ENCODE results near the gene IER2. TPM values are rescaled to one million over a fixed set of nuclear protein-coding genes. Genes with fewer than 3 reads are reported as not detected.

The IER2 gene
- polyA plus RNA-seq, 1 donor = 250 TPM

DNA sequence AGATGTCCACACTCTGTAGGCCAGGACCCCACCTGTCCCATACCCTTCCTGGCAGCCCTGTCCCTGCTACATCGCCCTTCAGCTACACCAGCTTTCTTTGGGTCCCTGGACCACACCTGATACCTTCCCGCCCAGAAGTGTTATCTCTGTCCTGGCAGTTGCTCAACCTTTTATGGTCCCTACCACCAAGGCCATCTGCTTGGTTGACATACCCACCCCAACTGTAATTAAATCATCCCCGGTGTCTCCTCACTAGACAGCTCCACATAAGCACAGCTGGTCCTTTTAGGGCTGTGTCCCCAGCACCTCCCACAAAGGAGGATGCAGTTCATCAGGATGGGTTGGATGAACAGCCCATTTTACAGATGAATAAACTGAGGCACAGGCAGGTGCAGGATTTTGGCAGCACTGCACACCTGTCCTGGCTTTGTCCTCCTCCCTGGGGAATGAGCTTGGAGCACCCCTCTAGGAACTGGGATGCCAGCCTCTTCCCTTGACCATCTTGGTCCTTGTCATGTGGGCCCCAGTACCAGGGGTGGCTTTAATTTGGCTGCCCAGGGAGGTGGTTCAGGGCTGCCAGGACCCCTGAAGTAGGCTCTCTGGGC lies 19.2 kb upstream of the IER2 start:
- no peak overlapping the region for H3K4me3 ChIP-seq (ENCODE audit: low read length)
- DNase-seq = peak; percentile 17 to 38
- H3K27me3 ChIP-seq (ENCODE audit: control insufficient read depth, insufficient read depth, low read length) = no peaks in the 10 kb centered on the region
- H3K27ac ChIP-seq (ENCODE audit: low read length) = no peak overlapping the region
- no peaks in the 10 kb centered on the region for H3K4me1 ChIP-seq (ENCODE audit: control insufficient read depth, insufficient read depth, low read length)
- WGBS (ENCODE audit: insufficient coverage, low lambda C conversion rate) = no CpG with 5 or more reads among the region's 3 CpGs
- peaks cover 10% of the 10 kb centered on the region for H3K36me3 ChIP-seq (ENCODE audit: control insufficient read depth, insufficient read depth, low read length)
- no peaks in the 10 kb centered on the region for H3K9me3 ChIP-seq (ENCODE audit: control insufficient read depth, low read depth, low read length)

DNA sequence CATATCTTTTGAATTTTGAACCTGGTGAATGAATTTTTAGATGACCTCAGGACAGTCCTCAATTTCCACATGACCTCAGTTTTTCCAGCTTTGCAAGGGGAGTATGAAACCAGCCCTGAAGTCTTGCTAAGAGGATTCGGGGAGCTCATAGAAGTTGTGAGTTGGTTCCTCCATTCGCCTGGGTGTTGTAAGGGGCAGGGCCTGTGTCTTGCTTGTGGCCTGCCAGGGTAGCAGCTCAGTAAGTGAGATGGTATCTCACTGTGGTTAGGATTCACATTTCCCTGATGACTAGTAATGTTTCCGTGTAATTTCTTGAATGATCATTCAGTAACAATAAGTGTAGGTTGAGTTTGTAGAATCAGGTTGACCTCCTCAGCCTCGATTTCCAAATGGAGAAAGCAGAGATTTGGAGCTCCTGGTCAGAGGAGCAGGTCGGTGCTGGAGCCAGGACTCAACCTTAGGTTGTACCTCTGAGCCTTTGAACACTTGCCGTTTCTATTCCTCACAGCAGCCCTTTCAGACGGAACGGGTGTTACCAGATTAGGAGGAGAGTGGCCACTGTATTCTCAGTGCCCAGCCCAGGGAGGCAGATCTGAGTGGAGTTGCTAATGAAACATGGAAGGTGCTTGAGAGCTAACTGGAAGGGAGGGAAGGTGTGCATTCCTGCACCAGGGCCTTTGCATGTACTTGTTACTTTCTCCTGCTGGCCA lies 17.6 kb upstream of the IER2 start:
- no peak for DNase-seq
- H3K27me3 ChIP-seq (ENCODE audit: control insufficient read depth, insufficient read depth, low read length) = no peaks in the 10 kb centered on the region
- H3K27ac ChIP-seq (ENCODE audit: low read length) = no peak overlapping the region
- H3K9me3 ChIP-seq (ENCODE audit: control insufficient read depth, low read depth, low read length) = no peaks in the 10 kb centered on the region
- H3K4me1 ChIP-seq (ENCODE audit: control insufficient read depth, insufficient read depth, low read length) = no peaks in the 10 kb centered on the region
- H3K36me3 ChIP-seq (ENCODE audit: control insufficient read depth, insufficient read depth, low read length) = peaks cover 23% of the 10 kb centered on the region
- H3K4me3 ChIP-seq (ENCODE audit: low read length) = no peak overlapping the region
- WGBS (ENCODE audit: insufficient coverage, low lambda C conversion rate) = 75% methylated on average over 1 of the region's 8 CpGs

DNA sequence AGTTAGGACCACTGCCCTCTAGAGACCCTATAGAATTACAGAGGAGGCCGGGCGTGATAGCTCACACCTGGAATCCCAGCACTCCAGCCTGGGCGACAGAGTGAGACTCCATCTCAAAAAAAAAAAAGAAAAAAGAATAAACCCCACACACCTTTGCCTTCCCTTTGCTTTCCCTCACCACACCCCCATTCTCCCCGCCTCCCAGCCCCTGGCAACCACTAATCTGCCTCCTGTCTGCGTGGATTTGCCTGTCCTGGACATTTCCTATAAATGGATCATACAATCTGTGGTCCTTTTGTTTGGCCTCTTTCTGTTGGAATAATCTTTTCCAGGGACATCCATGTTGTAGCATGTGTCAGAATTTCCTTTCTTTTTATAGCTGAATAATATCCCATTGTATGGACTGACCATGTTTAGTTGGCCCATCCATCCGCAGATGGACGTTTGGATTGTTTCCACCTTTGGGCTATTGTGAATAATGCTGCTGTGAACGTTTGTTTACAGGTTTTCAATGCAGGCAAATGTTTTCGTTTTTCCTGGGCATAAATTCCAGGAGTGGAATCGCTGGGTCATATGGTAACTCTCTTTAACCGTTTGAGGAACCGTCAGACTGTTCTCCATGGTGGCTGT lies 16.9 kb upstream of the IER2 start:
- H3K9me3 ChIP-seq (ENCODE audit: control insufficient read depth, low read depth, low read length) = no peaks in the 10 kb centered on the region
- no CpG with 5 or more reads among the region's 12 CpGs for WGBS (ENCODE audit: insufficient coverage, low lambda C conversion rate)
- no peak for DNase-seq
- H3K27me3 ChIP-seq (ENCODE audit: control insufficient read depth, insufficient read depth, low read length) = no peaks in the 10 kb centered on the region
- H3K36me3 ChIP-seq (ENCODE audit: control insufficient read depth, insufficient read depth, low read length) = peaks cover 30% of the 10 kb centered on the region
- H3K4me3 ChIP-seq (ENCODE audit: low read length) = no peak overlapping the region
- H3K27ac ChIP-seq (ENCODE audit: low read length) = no peak overlapping the region
- no peaks in the 10 kb centered on the region for H3K4me1 ChIP-seq (ENCODE audit: control insufficient read depth, insufficient read depth, low read length)

DNA sequence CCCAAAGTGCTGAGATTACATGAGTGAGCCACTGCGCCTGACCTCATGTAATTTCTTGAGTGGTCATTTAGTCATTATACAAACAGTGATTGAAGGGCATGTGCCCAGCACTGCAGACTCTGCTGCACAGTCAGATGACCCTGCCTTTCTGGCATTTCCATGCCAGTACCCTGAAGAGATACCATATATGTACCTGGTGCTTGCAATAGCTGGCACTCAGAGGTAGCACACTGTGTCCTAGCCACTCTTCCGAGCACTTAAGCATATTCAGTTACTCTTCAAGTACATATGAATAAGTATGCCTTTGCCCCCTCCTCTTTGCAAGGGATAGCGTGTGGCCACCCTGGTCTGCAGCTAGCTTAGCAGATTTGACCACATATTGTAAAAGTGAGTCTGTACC lies 15.6 kb upstream of the IER2 start:
- H3K4me1 ChIP-seq (ENCODE audit: control insufficient read depth, insufficient read depth, low read length) = no peaks in the 10 kb centered on the region
- H3K27me3 ChIP-seq (ENCODE audit: control insufficient read depth, insufficient read depth, low read length) = no peaks in the 10 kb centered on the region
- H3K4me3 ChIP-seq (ENCODE audit: low read length) = no peak overlapping the region
- H3K36me3 ChIP-seq (ENCODE audit: control insufficient read depth, insufficient read depth, low read length) = peaks cover 34% of the 10 kb centered on the region
- DNase-seq = no peak
- H3K27ac ChIP-seq (ENCODE audit: low read length) = no peak overlapping the region
- no peaks in the 10 kb centered on the region for H3K9me3 ChIP-seq (ENCODE audit: control insufficient read depth, low read depth, low read length)
- no CpG with 5 or more reads among the region's 3 CpGs for WGBS (ENCODE audit: insufficient coverage, low lambda C conversion rate)

DNA sequence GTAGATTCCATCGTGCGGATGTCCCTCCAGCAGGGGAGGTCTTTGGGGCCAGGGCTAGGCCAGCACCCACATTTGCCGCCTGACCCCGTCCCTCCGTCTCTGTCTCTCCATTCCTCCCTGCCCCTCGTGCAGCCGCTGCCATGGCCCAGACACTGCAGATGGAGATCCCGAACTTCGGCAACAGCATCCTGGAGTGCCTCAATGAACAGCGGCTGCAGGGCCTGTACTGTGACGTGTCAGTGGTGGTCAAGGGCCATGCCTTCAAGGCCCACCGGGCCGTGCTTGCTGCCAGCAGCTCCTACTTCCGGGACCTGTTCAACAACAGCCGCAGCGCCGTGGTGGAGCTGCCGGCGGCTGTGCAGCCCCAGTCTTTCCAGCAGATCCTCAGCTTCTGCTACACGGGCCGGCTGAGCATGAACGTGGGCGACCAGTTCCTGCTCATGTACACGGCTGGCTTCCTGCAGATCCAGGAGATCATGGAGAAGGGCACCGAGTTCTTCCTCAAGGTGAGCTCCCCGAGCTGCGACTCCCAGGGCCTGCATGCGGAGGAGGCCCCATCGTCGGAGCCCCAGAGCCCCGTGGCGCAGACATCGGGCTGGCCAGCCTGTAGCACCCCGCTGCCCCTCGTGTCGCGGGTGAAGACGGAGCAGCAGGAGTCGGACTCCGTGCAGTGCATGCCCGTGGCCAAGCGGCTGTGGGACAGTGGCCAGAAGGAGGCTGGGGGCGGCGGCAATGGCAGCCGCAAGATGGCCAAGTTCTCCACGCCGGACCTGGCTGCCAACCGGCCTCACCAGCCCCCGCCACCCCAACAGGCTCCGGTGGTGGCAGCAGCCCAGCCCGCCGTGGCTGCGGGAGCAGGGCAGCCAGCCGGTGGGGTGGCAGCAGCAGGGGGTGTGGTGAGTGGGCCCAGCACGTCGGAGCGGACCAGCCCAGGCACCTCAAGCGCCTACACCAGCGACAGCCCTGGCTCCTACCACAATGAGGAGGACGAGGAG lies 14.8 kb upstream of the IER2 start:
- Histone ChIP-seq H3K9me3 (ENCODE audit: control insufficient read depth, low read depth, low read length) (no peaks in the 10 kb centered on the region), H3K36me3 (ENCODE audit: control insufficient read depth, insufficient read depth, low read length) (peaks cover 36% of the 10 kb centered on the region), H3K27me3 (ENCODE audit: control insufficient read depth, insufficient read depth, low read length) (no peaks in the 10 kb centered on the region), H3K27ac (ENCODE audit: low read length) (no peak overlapping the region), H3K4me3 (ENCODE audit: low read length) (no peak overlapping the region), H3K4me1 (ENCODE audit: control insufficient read depth, insufficient read depth, low read length) (no peaks in the 10 kb centered on the region)
- WGBS (ENCODE audit: insufficient coverage, low lambda C conversion rate) = no CpG with 5 or more reads among the region's 60 CpGs
- DNase-seq = no peak

DNA sequence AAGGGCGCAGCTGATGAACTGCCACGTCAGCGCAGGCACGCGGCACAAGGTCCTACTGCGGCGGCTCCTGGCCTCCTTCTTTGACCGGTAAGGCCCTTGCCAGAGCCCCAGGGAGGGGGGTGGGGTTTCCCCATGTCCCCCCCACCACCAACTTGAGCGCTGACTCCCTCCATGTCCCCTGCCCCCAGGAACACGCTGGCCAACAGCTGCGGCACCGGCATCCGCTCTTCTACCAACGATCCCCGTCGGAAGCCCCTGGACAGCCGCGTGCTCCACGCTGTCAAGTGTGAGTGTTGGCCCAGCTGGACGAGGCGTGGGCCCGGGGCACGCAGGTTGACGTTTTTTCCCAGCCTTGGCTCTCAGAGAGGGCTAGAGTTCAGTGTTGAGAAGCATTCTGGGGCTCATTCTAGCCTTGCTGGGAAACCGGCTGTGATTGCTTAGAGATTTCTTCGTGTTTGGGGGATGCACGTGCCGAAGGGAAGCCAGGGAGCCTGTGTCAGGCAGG lies 12.9 kb upstream of the IER2 start:
- WGBS (ENCODE audit: insufficient coverage, low lambda C conversion rate) = no CpG with 5 or more reads among the region's 28 CpGs
- peaks cover 36% of the 10 kb centered on the region for H3K36me3 ChIP-seq (ENCODE audit: control insufficient read depth, insufficient read depth, low read length)

DNA sequence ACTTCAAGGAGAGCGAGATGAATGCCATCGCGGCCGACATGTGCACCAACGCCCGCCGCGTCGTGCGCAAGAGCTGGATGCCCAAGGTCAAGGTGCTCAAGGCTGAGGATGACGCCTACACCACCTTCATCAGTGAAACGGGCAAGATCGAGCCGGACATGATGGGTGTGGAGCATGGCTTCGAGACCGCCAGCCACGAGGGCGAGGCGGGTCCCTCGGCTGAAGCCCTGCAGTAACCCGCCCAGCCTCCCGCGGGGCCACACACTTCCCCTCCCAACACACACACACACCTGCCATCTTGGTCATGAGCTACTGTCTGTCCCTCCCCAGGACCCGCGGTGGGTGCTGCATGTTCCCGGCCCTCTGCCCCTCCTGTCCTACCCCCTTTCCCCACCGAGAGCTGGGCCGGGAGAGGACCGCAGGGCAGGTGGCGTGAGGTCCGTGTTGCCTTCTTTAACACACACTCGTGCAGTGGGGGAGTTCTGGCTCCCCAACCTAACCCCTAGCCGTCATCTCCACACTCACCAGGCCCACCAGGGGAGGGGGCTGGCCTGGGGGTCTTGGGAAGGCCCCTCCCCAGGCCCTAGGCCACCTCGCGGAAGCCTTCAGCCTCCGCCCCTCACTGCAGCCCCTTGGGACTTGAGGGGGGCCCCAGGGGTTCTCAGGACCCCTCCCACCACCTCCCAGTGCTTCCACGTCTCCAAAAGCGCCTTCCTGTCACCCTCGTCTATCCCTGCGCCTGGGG lies 11.9 kb upstream of the IER2 start:
- Histone ChIP-seq H3K27ac (ENCODE audit: low read length) (no peak overlapping the region), H3K27me3 (ENCODE audit: control insufficient read depth, insufficient read depth, low read length) (no peaks in the 10 kb centered on the region), H3K4me3 (ENCODE audit: low read length) (no peak overlapping the region), H3K36me3 (ENCODE audit: control insufficient read depth, insufficient read depth, low read length) (peaks cover 36% of the 10 kb centered on the region), H3K4me1 (ENCODE audit: control insufficient read depth, insufficient read depth, low read length) (no peaks in the 10 kb centered on the region), H3K9me3 (ENCODE audit: control insufficient read depth, low read depth, low read length) (no peaks in the 10 kb centered on the region)
- no CpG with 5 or more reads among the region's 40 CpGs for WGBS (ENCODE audit: insufficient coverage, low lambda C conversion rate)
- DNase-seq = no peak

More for the DNA sequence above, 12.9 kb upstream of the IER2 start:
- H3K4me1 ChIP-seq (ENCODE audit: control insufficient read depth, insufficient read depth, low read length) = no peaks in the 10 kb centered on the region
- H3K9me3 ChIP-seq (ENCODE audit: control insufficient read depth, low read depth, low read length) = no peaks in the 10 kb centered on the region
- no peak overlapping the region for H3K4me3 ChIP-seq (ENCODE audit: low read length)
- no peaks in the 10 kb centered on the region for H3K27me3 ChIP-seq (ENCODE audit: control insufficient read depth, insufficient read depth, low read length)
- no peak overlapping the region for H3K27ac ChIP-seq (ENCODE audit: low read length)
- DNase-seq = no peak

DNA sequence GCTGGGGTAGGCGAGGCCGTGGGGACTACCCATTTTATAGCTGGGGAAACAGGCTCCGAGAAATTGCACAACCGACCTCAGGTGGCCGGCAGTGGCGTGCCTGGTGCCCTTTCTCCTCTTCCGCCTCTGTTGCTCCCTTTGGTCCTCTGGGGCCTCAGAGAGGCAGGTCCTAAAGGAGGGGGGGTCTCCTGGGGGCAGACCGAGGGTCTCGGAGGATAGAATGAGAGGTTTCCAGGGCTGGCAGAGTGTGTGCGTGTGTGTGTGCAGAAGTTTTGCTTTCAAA lies 11.4 kb upstream of the IER2 start:
- no peak overlapping the region for H3K4me3 ChIP-seq (ENCODE audit: low read length)
- H3K4me1 ChIP-seq (ENCODE audit: control insufficient read depth, insufficient read depth, low read length) = no peaks in the 10 kb centered on the region
- H3K9me3 ChIP-seq (ENCODE audit: control insufficient read depth, low read depth, low read length) = no peaks in the 10 kb centered on the region
- H3K36me3 ChIP-seq (ENCODE audit: control insufficient read depth, insufficient read depth, low read length) = peaks cover 37% of the 10 kb centered on the region
- no peaks in the 10 kb centered on the region for H3K27me3 ChIP-seq (ENCODE audit: control insufficient read depth, insufficient read depth, low read length)
- no CpG with 5 or more reads among the region's 10 CpGs for WGBS (ENCODE audit: insufficient coverage, low lambda C conversion rate)
- no peak overlapping the region for H3K27ac ChIP-seq (ENCODE audit: low read length)
- no peak for DNase-seq

DNA sequence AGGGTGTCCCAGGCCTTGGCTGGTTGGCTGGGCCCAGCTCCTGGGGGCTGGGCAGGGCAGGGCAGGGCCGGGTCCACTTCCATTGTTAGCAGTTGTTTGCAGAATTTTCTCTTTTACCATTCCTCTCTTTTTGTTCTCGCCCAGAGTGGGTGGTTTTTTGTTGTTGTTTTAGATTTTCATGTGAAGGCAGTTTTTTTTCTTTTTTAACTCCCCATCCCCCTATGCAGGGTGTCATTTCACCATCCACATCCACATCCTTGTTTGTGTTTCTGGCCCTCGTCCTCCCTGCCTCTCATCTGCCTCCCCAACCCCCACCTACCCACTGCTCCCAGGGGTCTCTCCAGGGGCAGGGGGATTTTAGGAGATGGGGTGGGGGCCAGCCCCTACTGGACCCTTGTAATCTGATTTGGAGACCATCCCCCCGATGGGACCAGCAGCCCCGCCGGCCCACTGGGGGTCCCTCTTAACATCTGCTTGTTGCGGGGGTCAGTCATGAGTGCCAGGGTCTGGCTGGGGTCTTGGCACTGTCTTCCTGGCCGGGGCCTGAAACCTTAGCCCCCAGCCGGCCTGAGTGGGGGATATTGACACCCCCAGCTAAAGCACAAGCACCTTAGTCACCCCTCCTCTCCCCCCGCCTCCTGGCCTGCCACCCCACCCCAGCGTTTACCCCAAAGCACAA lies 10.4 kb upstream of the IER2 start:
- Histone ChIP-seq H3K36me3 (ENCODE audit: control insufficient read depth, insufficient read depth, low read length) (peaks cover 46% of the 10 kb centered on the region), H3K4me1 (ENCODE audit: control insufficient read depth, insufficient read depth, low read length) (no peaks in the 10 kb centered on the region), H3K9me3 (ENCODE audit: control insufficient read depth, low read depth, low read length) (no peaks in the 10 kb centered on the region), H3K27me3 (ENCODE audit: control insufficient read depth, insufficient read depth, low read length) (no peaks in the 10 kb centered on the region), H3K27ac (ENCODE audit: low read length) (no peak overlapping the region), H3K4me3 (ENCODE audit: low read length) (no peak overlapping the region)
- WGBS (ENCODE audit: insufficient coverage, low lambda C conversion rate) = no CpG with 5 or more reads among the region's 11 CpGs
- no peak for DNase-seq
